ENCODE measurements around the gene TMC3. TPM values are rescaled to one million over a fixed set of nuclear protein-coding genes. Genes with fewer than 3 reads are reported as not detected.

The TMC3 gene
- total and polyA plus RNA-seq, 10 of the 15 experiments (the other 5 are each of a cell fraction or from before 2014, with no cell fraction given) = 0.03 to 0.04 (median 0.04) TPM; not detected in 7

GRCh38 chr15:81286621-81287121, 87.3 kb downstream of the TMC3 start:
- BruUV-seq (replicated peaks) = no TSS peak
- H3K36me3 ChIP-seq (ENCODE audit: control insufficient read depth in 2 of 2, insufficient read depth in 2 of 2, low read length in 1 of 2) = no peaks in the 10 kb centered on the region
- ChIA-PET SMC1A (ENCODE audit: uncharacterized antibody, unreplicated experiment) (interaction anchor here (1.0 to 3.0 kb wide), 10 partner anchors 8 to 48 kb away, joined by 3 to 24 read pairs (median 4); no protein-coding TSS in a partner anchor), POLR2A (interaction anchor here (1.0 to 3.0 kb wide), 5 partner anchors 11 to 23 kb away, joined by 4 to 26 read pairs (median 4); no protein-coding TSS in a partner anchor), CTCF (interaction anchor here (0.9 to 2.5 kb wide), 11 partner anchors 8 to 287 kb away, joined by 3 to 14 read pairs (median 4); no protein-coding TSS in a partner anchor), RAD21 (ENCODE audit: unreplicated experiment) (interaction anchor here (1.1 to 2.5 kb wide), 9 partner anchors 9 to 25 kb away, joined by 3 to 13 read pairs (median 4); no protein-coding TSS in a partner anchor)
- H3K79me2 ChIP-seq (ENCODE audit: control insufficient read depth, insufficient read depth, low read length) = no peaks in the 10 kb centered on the region
- peak; percentile 33 for ATAC-seq
- H3K27ac ChIP-seq (ENCODE audit: control insufficient read depth, insufficient read depth) = peak overlapping the region; percentile 29; the same call in 1 of the 2 replicates
- intact Hi-C loops (cut with micrococcal nuclease; ENCODE audit: unreplicated experiment) = no loop called here
- H2AFZ ChIP-seq (ENCODE audit: control insufficient read depth, low read depth, low read length) = peak overlapping the region; percentile 28; the same call in 1 of the 2 replicates
- no peaks in the 10 kb centered on the region for H3K27me3 ChIP-seq (replicated peaks in 1 of 2; ENCODE audit: control insufficient read depth in 2 of 2, insufficient read depth in 2 of 2, low read length in 1 of 2)
- peak overlapping the region; percentile 33; the same call in 1 of the 2 replicates for H3K4me2 ChIP-seq (ENCODE audit: control insufficient read depth, insufficient read depth)
- H3K9me3 ChIP-seq (replicated peaks; ENCODE audit: control insufficient read depth, insufficient read depth, low read length) = no peaks in the 10 kb centered on the region; the same call in 2 of the 3 replicates
- H3K4me3 ChIP-seq = no peak overlapping the region
- WGBS (ENCODE audit: insufficient coverage, insufficient replicate concordance, low lambda C conversion rate, missing lambda C conversion rate) = 12% methylated on average over 2 of the region's 2 CpGs
- no peak for DNase-seq (ENCODE audit: low read depth, low spot score)
- no peak overlapping the region for H3K9ac ChIP-seq (ENCODE audit: control insufficient read depth, insufficient read depth, low read length)
- no peaks in the 10 kb centered on the region for H4K20me1 ChIP-seq (ENCODE audit: control insufficient read depth, insufficient read depth)
- FAIRE-seq = no peak
- in situ Hi-C loops (cut with MboI) = loop anchor here (10.0 to 25.0 kb wide), 3 partner anchors 758 to 1926 kb away; partner anchors contain the start of genes HDGFL3 and MEX3B
- peaks cover 38% of the 10 kb centered on the region for H3K4me1 ChIP-seq (ENCODE audit: control insufficient read depth, insufficient read depth, low read length)
- TF ChIP-seq, protein P1, sequence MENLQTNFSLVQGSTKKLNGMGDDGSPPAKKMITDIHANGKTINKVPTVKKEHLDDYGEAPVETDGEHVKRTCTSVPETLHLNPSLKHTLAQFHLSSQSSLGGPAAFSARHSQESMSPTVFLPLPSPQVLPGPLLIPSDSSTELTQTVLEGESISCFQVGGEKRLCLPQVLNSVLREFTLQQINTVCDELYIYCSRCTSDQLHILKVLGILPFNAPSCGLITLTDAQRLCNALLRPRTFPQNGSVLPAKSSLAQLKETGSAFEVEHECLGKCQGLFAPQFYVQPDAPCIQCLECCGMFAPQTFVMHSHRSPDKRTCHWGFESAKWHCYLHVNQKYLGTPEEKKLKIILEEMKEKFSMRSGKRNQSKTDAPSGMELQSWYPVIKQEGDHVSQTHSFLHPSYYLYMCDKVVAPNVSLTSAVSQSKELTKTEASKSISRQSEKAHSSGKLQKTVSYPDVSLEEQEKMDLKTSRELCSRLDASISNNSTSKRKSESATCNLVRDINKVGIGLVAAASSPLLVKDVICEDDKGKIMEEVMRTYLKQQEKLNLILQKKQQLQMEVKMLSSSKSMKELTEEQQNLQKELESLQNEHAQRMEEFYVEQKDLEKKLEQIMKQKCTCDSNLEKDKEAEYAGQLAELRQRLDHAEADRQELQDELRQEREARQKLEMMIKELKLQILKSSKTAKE (IDR thresholded peaks at IDR 0.05; ENCODE audit: low read depth, poor library complexity, severe bottlenecking) = no peak
- TF ChIP-seq STAT1 (conservative IDR thresholded peaks at IDR 0.05) = no peak
- TF ChIP-seq IKZF2 (IDR thresholded peaks at IDR 0.05) = no peak
- TF ChIP-seq FOS (IDR thresholded peaks at IDR 0.05; ENCODE audit: borderline replicate concordance, extremely low read depth, insufficient read length) = no peak
- TF ChIP-seq YY1 (IDR thresholded peaks at IDR 0.05; ENCODE audit: low read depth, low read length) = 0 out of 2 replicates have a peak, but pooled peaks have one; percentile 35
- no peak for TF ChIP-seq USF2 (IDR thresholded peaks at IDR 0.05; ENCODE audit: borderline replicate concordance, low read depth, low read length)
- no peak for TF ChIP-seq E2F8 (IDR thresholded peaks at IDR 0.05; ENCODE audit: low read depth, partially characterized antibody)
- TF ChIP-seq IRF4 (IDR thresholded peaks at IDR 0.05; ENCODE audit: low read depth, low read length) = 0 out of 2 replicates have a peak, but pooled peaks have one; percentile 15
- TF ChIP-seq, protein P2, sequence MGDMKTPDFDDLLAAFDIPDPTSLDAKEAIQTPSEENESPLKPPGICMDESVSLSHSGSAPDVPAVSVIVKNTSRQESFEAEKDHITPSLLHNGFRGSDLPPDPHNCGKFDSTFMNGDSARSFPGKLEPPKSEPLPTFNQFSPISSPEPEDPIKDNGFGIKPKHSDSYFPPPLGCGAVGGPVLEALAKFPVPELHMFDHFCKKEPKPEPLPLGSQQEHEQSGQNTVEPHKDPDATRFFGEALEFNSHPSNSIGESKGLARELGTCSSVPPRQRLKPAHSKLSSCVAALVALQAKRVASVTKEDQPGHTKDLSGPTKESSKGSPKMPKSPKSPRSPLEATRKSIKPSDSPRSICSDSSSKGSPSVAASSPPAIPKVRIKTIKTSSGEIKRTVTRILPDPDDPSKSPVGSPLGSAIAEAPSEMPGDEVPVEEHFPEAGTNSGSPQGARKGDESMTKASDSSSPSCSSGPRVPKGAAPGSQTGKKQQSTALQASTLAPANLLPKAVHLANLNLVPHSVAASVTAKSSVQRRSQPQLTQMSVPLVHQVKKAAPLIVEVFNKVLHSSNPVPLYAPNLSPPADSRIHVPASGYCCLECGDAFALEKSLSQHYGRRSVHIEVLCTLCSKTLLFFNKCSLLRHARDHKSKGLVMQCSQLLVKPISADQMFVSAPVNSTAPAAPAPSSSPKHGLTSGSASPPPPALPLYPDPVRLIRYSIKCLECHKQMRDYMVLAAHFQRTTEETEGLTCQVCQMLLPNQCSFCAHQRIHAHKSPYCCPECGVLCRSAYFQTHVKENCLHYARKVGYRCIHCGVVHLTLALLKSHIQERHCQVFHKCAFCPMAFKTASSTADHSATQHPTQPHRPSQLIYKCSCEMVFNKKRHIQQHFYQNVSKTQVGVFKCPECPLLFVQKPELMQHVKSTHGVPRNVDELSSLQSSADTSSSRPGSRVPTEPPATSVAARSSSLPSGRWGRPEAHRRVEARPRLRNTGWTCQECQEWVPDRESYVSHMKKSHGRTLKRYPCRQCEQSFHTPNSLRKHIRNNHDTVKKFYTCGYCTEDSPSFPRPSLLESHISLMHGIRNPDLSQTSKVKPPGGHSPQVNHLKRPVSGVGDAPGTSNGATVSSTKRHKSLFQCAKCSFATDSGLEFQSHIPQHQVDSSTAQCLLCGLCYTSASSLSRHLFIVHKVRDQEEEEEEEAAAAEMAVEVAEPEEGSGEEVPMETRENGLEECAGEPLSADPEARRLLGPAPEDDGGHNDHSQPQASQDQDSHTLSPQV (IDR thresholded peaks at IDR 0.05) = no peak
- no peak for TF ChIP-seq IKZF1 (conservative IDR thresholded peaks at IDR 0.05)
